ENCODE data around the gene MLLT1. TPM values are rescaled to one million over a fixed set of nuclear protein-coding genes. Genes with fewer than 3 reads are reported as not detected.
A peak's percentile ranks its signal among the peaks of the same experiment; 100 is the strongest.

MLLT1 gene
- total RNA-seq, 4 donors from 2014 or later, result 14.1 to 23.3 (median 18.1) TPM

DNA sequence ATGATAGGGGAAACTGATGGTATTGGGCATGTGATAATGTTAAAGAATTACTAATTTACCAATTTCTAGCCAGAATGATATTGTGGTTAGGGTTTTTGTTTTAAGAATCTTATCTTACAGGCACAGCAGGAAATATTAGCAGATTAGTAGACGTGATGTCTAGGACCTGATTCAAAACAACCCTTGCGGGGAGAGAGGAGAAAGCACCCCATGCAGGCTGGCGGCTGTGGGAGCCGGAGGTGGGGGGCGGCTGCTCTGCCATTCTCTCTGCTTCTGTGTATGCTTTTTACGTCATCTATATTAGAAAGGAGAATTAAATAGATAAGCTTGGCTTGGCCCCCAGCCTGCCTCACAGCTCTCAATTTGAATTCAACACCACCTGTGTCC is 41.5 kb downstream of the MLLT1 start:
- ATAC-seq (ENCODE audit: low FRiP score), result no peak
- no peak for TF ChIP-seq CTCF (IDR thresholded peaks at IDR 0.05)
- DNase-seq (ENCODE audit: low spot score), result no peak

- ATAC-seq (ENCODE audit: low FRiP score) (no peak), DNase-seq (ENCODE audit: low spot score) (no peak)
- no peak for TF ChIP-seq CTCF (IDR thresholded peaks at IDR 0.05)
Observed at GRCh38 chr19:6236310-6237291, 43.2 kb downstream of the MLLT1 start.

DNA sequence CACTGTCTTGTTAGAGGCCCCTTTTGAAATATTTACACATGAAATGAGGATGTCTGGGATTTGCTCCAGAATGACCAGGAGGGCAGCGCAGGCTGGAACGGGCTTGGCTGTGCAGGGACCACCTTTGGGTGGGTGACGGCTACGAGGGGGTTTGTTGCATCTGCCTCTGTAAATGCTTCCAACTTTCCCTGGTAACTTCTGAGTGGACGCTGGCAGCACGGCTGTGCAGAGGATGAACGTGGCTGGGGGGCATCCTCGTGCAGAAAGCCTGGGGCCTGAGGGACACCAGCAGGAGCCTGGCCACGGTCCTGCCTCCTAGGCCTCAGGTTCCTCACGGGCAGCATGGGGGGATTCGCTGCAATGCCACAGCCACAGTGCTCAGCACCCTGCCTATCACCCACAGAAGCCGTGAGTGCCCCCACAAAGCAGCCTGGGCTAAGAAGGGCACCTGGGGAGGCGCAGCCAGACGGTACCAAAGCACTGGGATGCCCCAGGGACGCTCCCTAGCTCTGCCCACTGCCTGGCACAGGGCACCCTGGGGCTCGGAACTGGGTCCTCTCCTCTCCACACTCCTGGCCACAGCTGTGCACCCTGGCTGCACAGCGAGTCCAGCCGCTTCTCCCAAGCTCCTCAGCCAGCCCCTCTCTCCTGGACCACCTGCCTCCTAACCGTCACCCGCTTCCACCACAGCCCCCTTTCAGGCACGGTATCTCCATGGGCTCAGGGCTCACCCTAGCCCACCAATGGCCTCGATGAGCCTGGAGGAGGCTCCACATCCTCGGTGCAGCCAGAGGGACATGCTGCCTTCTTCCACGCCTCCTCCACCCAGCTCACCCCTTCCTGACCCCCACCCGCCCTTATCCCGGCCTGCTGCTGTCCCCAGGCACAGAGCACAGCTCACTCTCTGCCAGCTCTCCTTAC is 44.5 kb downstream of the MLLT1 start:
- no peak for ATAC-seq (ENCODE audit: low FRiP score)
- TF ChIP-seq CTCF (IDR thresholded peaks at IDR 0.05), result no peak
- DNase-seq (ENCODE audit: low spot score), result no peak

GRCh38 chr19:6234527-6234926 is 45.2 kb downstream of the MLLT1 start:
- no peak for TF ChIP-seq CTCF (IDR thresholded peaks at IDR 0.05)
- DNase-seq (ENCODE audit: low spot score) (no peak), ATAC-seq (ENCODE audit: low FRiP score) (no peak)

DNA sequence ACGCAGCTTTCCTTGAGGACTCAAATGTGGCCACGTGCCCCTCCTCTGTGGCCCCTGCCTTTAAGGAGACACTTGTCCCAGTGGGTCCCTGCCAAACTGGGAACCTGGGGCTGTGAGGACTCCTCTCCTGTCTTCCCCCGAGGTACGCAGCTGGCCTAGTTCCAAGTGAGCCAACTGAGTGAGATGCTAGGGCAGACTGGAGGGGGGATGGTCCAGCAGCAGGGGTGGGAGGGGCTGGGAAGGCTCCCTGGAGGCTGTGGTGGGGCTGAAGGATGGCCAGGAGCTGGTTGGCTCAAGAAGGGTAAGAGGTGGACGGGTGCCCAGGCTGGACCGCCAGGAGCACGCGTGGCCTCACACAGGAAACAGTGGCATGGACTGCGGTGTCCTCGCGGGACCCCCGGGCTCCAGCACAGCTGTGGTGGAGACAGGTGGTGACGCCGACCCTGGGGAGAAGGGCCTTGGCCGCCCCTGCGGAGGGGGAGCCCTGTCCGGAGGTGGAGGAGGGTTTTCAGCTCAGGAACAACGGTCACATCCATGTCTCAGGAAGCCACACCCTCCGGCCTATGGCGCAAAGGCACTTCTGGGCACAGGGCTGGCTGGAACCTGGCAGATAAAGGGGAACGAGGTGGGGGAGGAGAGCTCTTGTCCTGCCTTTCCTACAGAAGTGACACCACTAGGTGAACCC is 45.8 kb downstream of the MLLT1 start:
- ATAC-seq (ENCODE audit: low FRiP score) (no peak), DNase-seq (ENCODE audit: low spot score) (no peak)
- no peak for TF ChIP-seq CTCF (IDR thresholded peaks at IDR 0.05)

GRCh38 chr19:6233056-6233826 is 46.5 kb downstream of the MLLT1 start:
- no peak for TF ChIP-seq CTCF (IDR thresholded peaks at IDR 0.05)
- ATAC-seq (ENCODE audit: low FRiP score), result peak; percentile 4
- no peak for DNase-seq (ENCODE audit: low spot score)

All from omental fat pad (tissue), 4 donors.